GM21825 (cell line): ENCODE results near the gene TNFRSF19.

Experiments
- ATAC-seq: cut with Tn5 transposase; IDR thresholded peaks from one replicate; pipeline ENCODE4 v1.9.1; 2021; ENCODE audit warnings: mild to moderate bottlenecking, moderate library complexity; ENCODE audit not compliant: unreplicated experiment

Gene TNFRSF19

GRCh38 chr13:23626700-23627099, 56.5 kb downstream of the TNFRSF19 start:
- ATAC-seq, result no peak

- no peak for ATAC-seq
These were observed 57.2 kb downstream of the TNFRSF19 start for GRCh38 chr13:23627410-23627809.

GRCh38 chr13:23628250-23628649, 58.0 kb downstream of the TNFRSF19 start:
- no peak for ATAC-seq

GRCh38 chr13:23628765-23629565, 58.8 kb downstream of the TNFRSF19 start:
- ATAC-seq, result no peak

- no peak for ATAC-seq
These were observed 59.5 kb downstream of the TNFRSF19 start for GRCh38 chr13:23629566-23630272.

- ATAC-seq, result no peak
These were observed 60.3 kb downstream of the TNFRSF19 start for GRCh38 chr13:23630349-23631093.

GRCh38 chr13:23631311-23632047, 61.3 kb downstream of the TNFRSF19 start:
- ATAC-seq, result no peak

- no peak for ATAC-seq
These were observed 61.9 kb downstream of the TNFRSF19 start for GRCh38 chr13:23632048-23632582.

- no peak for ATAC-seq
These were observed 62.5 kb downstream of the TNFRSF19 start for GRCh38 chr13:23632741-23633140.

GRCh38 chr13:23634897-23635296, 64.7 kb downstream of the TNFRSF19 start:
- ATAC-seq, result no peak

GRCh38 chr13:23636360-23636759, 66.1 kb downstream of the TNFRSF19 start:
- ATAC-seq, result no peak

- no peak for ATAC-seq
These were observed 67.6 kb downstream of the TNFRSF19 start for GRCh38 chr13:23637829-23638228.

- no peak for ATAC-seq
These were observed 69.5 kb downstream of the TNFRSF19 start for GRCh38 chr13:23639674-23640073.

- ATAC-seq, result no peak
These were observed 71.9 kb downstream of the TNFRSF19 start for GRCh38 chr13:23642110-23642509.

GRCh38 chr13:23643338-23644125, 73.3 kb downstream of the TNFRSF19 start:
- ATAC-seq, result no peak

- ATAC-seq, result no peak
These were observed 73.9 kb downstream of the TNFRSF19 start for GRCh38 chr13:23644126-23644419.

GRCh38 chr13:23644527-23645138, 74.4 kb downstream of the TNFRSF19 start:
- ATAC-seq, result no peak

GRCh38 chr13:23645851-23646250, 75.6 kb downstream of the TNFRSF19 start:
- ATAC-seq, result no peak

GRCh38 chr13:23651439-23651838, 81.2 kb downstream of the TNFRSF19 start:
- ATAC-seq, result no peak

GRCh38 chr13:23651887-23652286, 81.7 kb downstream of the TNFRSF19 start:
- no peak for ATAC-seq
